8988T (cell line): ENCODE results near the gene PSMB11.

Experiments used
- DNase-seq: peaks from one replicate; pipeline ENCODE4 v3.0.0; 2011

The PSMB11 gene

GRCh38 chr14:23015618-23016017 is 26.4 kb upstream of the PSMB11 start:
- DNase-seq: no peak

- no peak for DNase-seq
Observed at GRCh38 chr14:23017091-23017490, 24.9 kb upstream of the PSMB11 start.

- no peak for DNase-seq
Observed at GRCh38 chr14:23018107-23018506, 23.9 kb upstream of the PSMB11 start.

- DNase-seq: no peak
Observed at GRCh38 chr14:23020143-23021128, 21.6 kb upstream of the PSMB11 start.

- DNase-seq: no peak
Observed at GRCh38 chr14:23021434-23021833, 20.6 kb upstream of the PSMB11 start.

GRCh38 chr14:23021889-23022442 is 20.0 kb upstream of the PSMB11 start:
- no peak for DNase-seq

- DNase-seq: no peak
Observed at GRCh38 chr14:23023022-23023794, 18.8 kb upstream of the PSMB11 start.

GRCh38 chr14:23023795-23024152 is 18.2 kb upstream of the PSMB11 start:
- DNase-seq: no peak

- no peak for DNase-seq
Observed at GRCh38 chr14:23024612-23025075, 17.4 kb upstream of the PSMB11 start.

GRCh38 chr14:23025151-23025814 is 16.7 kb upstream of the PSMB11 start:
- DNase-seq: no peak

- no peak for DNase-seq
Observed at GRCh38 chr14:23028799-23029198, 13.2 kb upstream of the PSMB11 start.

- DNase-seq: no peak
Observed at GRCh38 chr14:23030936-23031335, 11.1 kb upstream of the PSMB11 start.

- DNase-seq: no peak
Observed at GRCh38 chr14:23033251-23033727, 8.7 kb upstream of the PSMB11 start.

GRCh38 chr14:23033801-23034497 is 8.1 kb upstream of the PSMB11 start:
- DNase-seq: no peak

GRCh38 chr14:23034498-23035302 is 7.3 kb upstream of the PSMB11 start, which contains the start of gene PSMB5:
Gene PSMB5 (minus strand): TSS chr14:23034900. CDS start chr14:23034881, 19 bp downstream.
- peak; percentile 73 for DNase-seq

- DNase-seq: no peak
Observed at GRCh38 chr14:23035303-23036144, 6.5 kb upstream of the PSMB11 start.

GRCh38 chr14:23040100-23040499 is 1.9 kb upstream of the PSMB11 start:
- no peak for DNase-seq

- DNase-seq: no peak
Observed at GRCh38 chr14:23041729-23042128, 283 bp upstream of the PSMB11 start.

GRCh38 chr14:23043145-23043544 is 1.1 kb downstream of the PSMB11 start:
- no peak for DNase-seq

GRCh38 chr14:23043754-23044153 is 1.7 kb downstream of the PSMB11 start:
- DNase-seq: no peak
